ENCODE measurements around the gene INO80.

The INO80 gene

DNA sequence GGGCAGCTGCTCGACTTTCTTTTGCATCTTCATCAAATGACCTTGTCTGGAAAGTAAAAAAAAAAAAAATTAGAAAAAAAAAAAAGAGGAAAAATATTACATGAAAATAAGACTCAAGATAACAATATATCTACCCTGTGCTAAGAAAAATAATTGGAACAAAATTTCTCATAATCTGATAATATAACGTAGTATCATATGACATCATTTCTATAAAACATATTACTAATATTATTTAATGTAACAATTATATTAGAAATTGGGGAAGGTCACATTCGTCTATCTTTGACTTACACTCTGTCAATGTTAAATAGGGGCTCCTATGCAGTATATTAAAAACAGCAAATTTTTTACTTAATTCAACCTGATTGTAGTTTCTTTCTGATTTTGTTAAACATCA lies 44.1 kb downstream of the INO80 start:
- TF ChIP-seq, protein P1, sequence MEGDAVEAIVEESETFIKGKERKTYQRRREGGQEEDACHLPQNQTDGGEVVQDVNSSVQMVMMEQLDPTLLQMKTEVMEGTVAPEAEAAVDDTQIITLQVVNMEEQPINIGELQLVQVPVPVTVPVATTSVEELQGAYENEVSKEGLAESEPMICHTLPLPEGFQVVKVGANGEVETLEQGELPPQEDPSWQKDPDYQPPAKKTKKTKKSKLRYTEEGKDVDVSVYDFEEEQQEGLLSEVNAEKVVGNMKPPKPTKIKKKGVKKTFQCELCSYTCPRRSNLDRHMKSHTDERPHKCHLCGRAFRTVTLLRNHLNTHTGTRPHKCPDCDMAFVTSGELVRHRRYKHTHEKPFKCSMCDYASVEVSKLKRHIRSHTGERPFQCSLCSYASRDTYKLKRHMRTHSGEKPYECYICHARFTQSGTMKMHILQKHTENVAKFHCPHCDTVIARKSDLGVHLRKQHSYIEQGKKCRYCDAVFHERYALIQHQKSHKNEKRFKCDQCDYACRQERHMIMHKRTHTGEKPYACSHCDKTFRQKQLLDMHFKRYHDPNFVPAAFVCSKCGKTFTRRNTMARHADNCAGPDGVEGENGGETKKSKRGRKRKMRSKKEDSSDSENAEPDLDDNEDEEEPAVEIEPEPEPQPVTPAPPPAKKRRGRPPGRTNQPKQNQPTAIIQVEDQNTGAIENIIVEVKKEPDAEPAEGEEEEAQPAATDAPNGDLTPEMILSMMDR (IDR thresholded peaks at IDR 0.05) = no peak
- Histone ChIP-seq H3K9me3 (no peaks in the 10 kb centered on the region), H3K27ac (no peak overlapping the region), H3K4me1 (ENCODE audit: control insufficient read depth in 1 of 2, insufficient read depth in 1 of 2, low read depth in 1 of 2, low read length in 1 of 2) (no peaks in the 10 kb centered on the region), H3K36me3 (peaks cover 86% of the 10 kb centered on the region), H3K27me3 (no peaks in the 10 kb centered on the region), H3K4me3 (ENCODE audit: low read depth in 1 of 2, low read length in 1 of 2) (no peak overlapping the region)

DNA sequence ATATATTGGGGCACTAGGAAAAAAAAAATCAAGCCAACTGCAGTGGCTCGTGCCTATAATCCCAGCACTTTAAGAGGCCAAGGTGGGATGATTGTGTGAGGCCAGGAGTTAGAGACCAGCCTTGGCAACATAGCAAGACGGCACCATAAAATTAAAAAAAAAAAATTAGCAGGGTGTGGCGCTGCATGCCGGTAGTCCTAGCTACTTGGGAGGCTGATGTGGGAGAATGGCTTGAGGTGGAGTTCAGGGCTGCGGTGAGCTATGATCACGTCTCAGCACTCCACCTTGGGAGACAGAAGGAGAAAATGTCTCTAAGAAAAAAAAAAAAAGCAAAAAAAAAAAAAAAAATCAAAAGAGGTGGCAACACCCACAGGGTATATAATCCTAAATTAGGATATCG lies 49.6 kb downstream of the INO80 start:
- H3K4me3 ChIP-seq (ENCODE audit: low read depth in 1 of 2, low read length in 1 of 2) = no peak overlapping the region
- H3K27ac ChIP-seq = no peak overlapping the region
- TF ChIP-seq, protein P1 (IDR thresholded peaks at IDR 0.05) = no peak
- no peaks in the 10 kb centered on the region for H3K9me3 ChIP-seq
- peaks cover 66% of the 10 kb centered on the region for H3K36me3 ChIP-seq
- no peaks in the 10 kb centered on the region for H3K4me1 ChIP-seq (ENCODE audit: control insufficient read depth in 1 of 2, insufficient read depth in 1 of 2, low read depth in 1 of 2, low read length in 1 of 2)
- H3K27me3 ChIP-seq = no peaks in the 10 kb centered on the region

DNA sequence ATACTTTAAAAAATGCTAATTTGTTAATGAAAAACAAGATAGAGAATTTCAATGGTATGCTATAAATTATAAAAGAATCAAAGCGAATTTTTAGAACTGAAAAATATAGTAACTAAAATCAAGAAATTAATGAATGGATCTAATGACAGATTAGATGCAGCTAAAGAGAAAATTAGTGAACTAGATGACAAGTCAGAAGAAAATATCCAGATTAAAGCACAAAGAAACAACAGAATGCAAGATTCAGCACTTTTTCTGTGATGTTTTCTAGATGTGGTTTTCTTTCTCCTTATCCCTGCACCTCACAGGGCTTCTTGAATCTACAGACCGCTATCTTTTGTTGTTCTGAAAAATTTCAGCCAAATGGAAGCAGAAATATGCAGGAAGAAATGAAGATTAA lies 54.4 kb downstream of the INO80 start:
- Histone ChIP-seq H3K4me3 (ENCODE audit: low read depth in 1 of 2, low read length in 1 of 2) (no peak overlapping the region), H3K27me3 (no peaks in the 10 kb centered on the region), H3K27ac (no peak overlapping the region), H3K9me3 (no peaks in the 10 kb centered on the region), H3K36me3 (peaks cover 61% of the 10 kb centered on the region), H3K4me1 (ENCODE audit: control insufficient read depth in 1 of 2, insufficient read depth in 1 of 2, low read depth in 1 of 2, low read length in 1 of 2) (no peaks in the 10 kb centered on the region)
- TF ChIP-seq, protein P1 (IDR thresholded peaks at IDR 0.05) = no peak

DNA sequence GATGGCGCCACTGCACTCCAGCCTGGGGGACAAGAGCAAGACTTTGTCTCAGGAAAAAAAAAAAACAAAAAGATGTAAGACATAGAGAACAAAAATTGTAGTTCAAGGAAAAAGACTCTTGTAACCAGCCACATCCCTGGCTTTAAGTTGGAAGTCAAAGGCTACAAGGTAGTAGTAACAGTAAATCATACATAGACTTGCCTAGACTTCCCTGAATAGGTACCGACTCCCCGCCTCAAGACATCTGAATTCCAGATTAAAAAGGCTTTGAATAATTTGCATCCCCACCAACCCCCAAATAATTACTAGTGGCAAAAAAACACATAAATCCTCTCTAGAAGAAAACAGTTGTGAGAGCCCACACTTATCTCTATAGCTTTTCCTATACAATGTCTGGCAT lies 55.6 kb downstream of the INO80 start:
- Histone ChIP-seq H3K36me3 (peaks cover 67% of the 10 kb centered on the region), H3K27ac (no peak overlapping the region), H3K27me3 (no peaks in the 10 kb centered on the region), H3K4me3 (ENCODE audit: low read depth in 1 of 2, low read length in 1 of 2) (no peak overlapping the region), H3K9me3 (no peaks in the 10 kb centered on the region), H3K4me1 (ENCODE audit: control insufficient read depth in 1 of 2, insufficient read depth in 1 of 2, low read depth in 1 of 2, low read length in 1 of 2) (no peaks in the 10 kb centered on the region)
- TF ChIP-seq, protein P1 (IDR thresholded peaks at IDR 0.05) = no peak

DNA sequence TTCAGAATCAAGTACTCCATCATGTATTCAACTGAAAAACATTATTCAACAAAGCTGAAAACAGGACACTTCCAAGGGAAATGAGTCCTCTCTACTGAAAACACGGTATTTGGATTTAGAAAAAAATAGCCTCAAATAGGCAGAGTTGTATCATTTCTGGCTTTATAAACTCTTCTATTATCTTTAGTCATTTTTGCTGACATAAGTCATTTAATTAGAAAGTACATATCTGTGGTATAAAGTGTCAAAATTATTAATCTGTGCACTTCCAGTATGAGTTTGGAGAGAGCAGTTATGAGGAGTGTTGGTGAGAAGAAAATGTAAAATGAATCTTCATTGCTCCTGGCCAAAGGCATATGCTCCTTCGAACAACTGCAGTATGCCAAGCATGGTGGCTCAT lies 59.3 kb downstream of the INO80 start:
- TF ChIP-seq, protein P1 (IDR thresholded peaks at IDR 0.05) = no peak
- Histone ChIP-seq H3K27ac (no peak overlapping the region), H3K4me3 (ENCODE audit: low read depth in 1 of 2, low read length in 1 of 2) (no peak overlapping the region), H3K4me1 (ENCODE audit: control insufficient read depth in 1 of 2, insufficient read depth in 1 of 2, low read depth in 1 of 2, low read length in 1 of 2) (no peaks in the 10 kb centered on the region), H3K27me3 (no peaks in the 10 kb centered on the region), H3K36me3 (peaks cover 80% of the 10 kb centered on the region), H3K9me3 (no peaks in the 10 kb centered on the region)

DNA sequence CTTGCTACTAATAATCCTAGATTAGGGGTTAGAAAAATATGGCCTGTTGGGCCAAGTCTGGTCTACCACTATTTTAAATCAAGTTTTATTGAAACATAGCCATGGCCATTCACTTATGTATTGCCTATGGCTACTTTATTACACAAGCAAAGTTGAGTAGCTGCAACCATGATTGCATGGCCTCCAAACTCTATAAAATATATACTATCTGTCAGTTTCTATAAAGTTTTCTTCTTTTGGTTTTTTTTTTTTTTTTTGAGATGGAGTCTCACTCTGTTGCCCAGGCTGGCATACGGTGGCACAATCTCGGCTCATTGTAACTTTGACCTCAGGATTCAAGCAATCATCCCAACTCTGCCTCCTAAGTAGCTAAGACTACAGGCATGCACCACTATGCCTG lies 60.4 kb downstream of the INO80 start:
- no peaks in the 10 kb centered on the region for H3K9me3 ChIP-seq
- no peaks in the 10 kb centered on the region for H3K4me1 ChIP-seq (ENCODE audit: control insufficient read depth in 1 of 2, insufficient read depth in 1 of 2, low read depth in 1 of 2, low read length in 1 of 2)
- H3K27me3 ChIP-seq = no peaks in the 10 kb centered on the region
- peaks cover 87% of the 10 kb centered on the region for H3K36me3 ChIP-seq
- no peak overlapping the region for H3K4me3 ChIP-seq (ENCODE audit: low read depth in 1 of 2, low read length in 1 of 2)
- TF ChIP-seq, protein P1 (IDR thresholded peaks at IDR 0.05) = no peak
- no peak overlapping the region for H3K27ac ChIP-seq
